CD4-positive, alpha-beta T cell (primary cell): ENCODE measurements around the gene TMEM8B. TPM values are rescaled to one million over a fixed set of nuclear protein-coding genes. Genes with fewer than 3 reads are reported as not detected.
A peak's percentile ranks its signal among the peaks of the same experiment; 100 is the strongest.

Experiments
- ATAC-seq: fragments of 200-7000 bp; cut with Tn5 transposase; one replicate; pipeline ENCODE4 v1.10.0; 2022; ENCODE audit warnings: mild to moderate bottlenecking; ENCODE audit not compliant: poor library complexity
- CTCF ChIA-PET: fragments of 350-600 bp; sonication (Branson Sonifier 250); formaldehyde crosslinking; loops from one replicate; lab custom pipeline; 2021; ENCODE audit warnings: antibody characterized with exemption, inconsistent platforms; lab: Charles Lee
- POLR2A ChIA-PET: fragments of 350-600 bp; sonication (Branson Sonifier 250); formaldehyde crosslinking; loops from one replicate; lab custom pipeline; 2021; ENCODE audit warnings: antibody characterized with exemption, inconsistent platforms; lab: Charles Lee
- DNase-seq, 14 experiments: peaks; one replicate each; pipeline ENCODE4 v3.0.0-alpha.2; 2013 to 2020; ENCODE audit warnings: mixed read lengths in 2 of 14
- H3K27ac ChIP-seq, 2 donors: one replicate each; pipeline versions ENCODE4 v1.5.1 to v1.7.0; 2013; ENCODE audit warnings: low read length in 2 of 2, low read depth in 1 of 2, mild to moderate bottlenecking in 1 of 2
- H3K27me3 ChIP-seq, 2 experiments: 1 replicate in 1 of 2; 2 replicates in 1 of 2; pipeline versions ENCODE4 v1.6.1 to v1.7.0; 2013; ENCODE audit warnings: low read length in 2 of 2, control low read depth in 1 of 2, mild to moderate bottlenecking in 1 of 2, moderate library complexity in 1 of 2; ENCODE audit not compliant: insufficient read depth in 2 of 2, control insufficient read depth in 1 of 2
- H3K36me3 ChIP-seq: one replicate; pipeline ENCODE4 v1.6.1; 2013; ENCODE audit warnings: low read length, control low read depth; ENCODE audit not compliant: insufficient read depth
- H3K4me1 ChIP-seq: one replicate; pipeline ENCODE4 v1.6.1; 2013; ENCODE audit warnings: low read length, control low read depth; ENCODE audit not compliant: insufficient read depth
- H3K4me3 ChIP-seq: one replicate; pipeline ENCODE4 v1.5.1; 2013; ENCODE audit warnings: mild to moderate bottlenecking, low read length, moderate library complexity
- H3K9me3 ChIP-seq, 2 experiments: 1 replicate in 1 of 2; 2 replicates in 1 of 2; pipeline versions ENCODE4 v1.6.1 to v1.7.0; 2013; ENCODE audit warnings: low read length in 2 of 2, mild to moderate bottlenecking in 2 of 2, control low read depth in 1 of 2, moderate library complexity in 1 of 2; ENCODE audit not compliant: control insufficient read depth in 1 of 2, insufficient read depth in 1 of 2
- H3K27ac Mint-ChIP-seq: one replicate; pipeline ENCODE4 v1.8.0; 2020; ENCODE audit warnings: mixed read lengths
- H3K27me3 Mint-ChIP-seq: one replicate; pipeline ENCODE4 v1.8.0; 2021; ENCODE audit warnings: mixed read lengths
- H3K36me3 Mint-ChIP-seq: one replicate; pipeline ENCODE4 v1.8.0; 2021; ENCODE audit warnings: low read depth, mixed read lengths
- H3K4me1 Mint-ChIP-seq: one replicate; pipeline ENCODE4 v1.8.0; 2021; ENCODE audit warnings: low read depth, mixed read lengths
- H3K4me3 Mint-ChIP-seq: one replicate; pipeline ENCODE4 v1.8.0; 2020; ENCODE audit warnings: mild to moderate bottlenecking, mixed read lengths
- H3K9me3 Mint-ChIP-seq: one replicate; pipeline ENCODE4 v1.8.0; 2020; ENCODE audit warnings: mixed read lengths
- CTCF ChIP-seq: fragments of 200-600 bp; IDR thresholded peaks from one replicate; pipeline ENCODE4 v1.8.0; 2022; ENCODE audit warnings: antibody characterized with exemption, mild to moderate bottlenecking
- intact Hi-C, 2 experiments: fragments of 100-400 bp; cut with DNase I in 1 of 2; cut with micrococcal nuclease in 1 of 2; formaldehyde crosslinking; loops; one replicate each; pipeline versions ENCODE4 v1.15.1 to v1.9.0; 2023 to 2025; cut with DNase I, micrococcal nuclease
- total RNA-seq, 174 experiments: library from RNA in 2 of 174; stranded (reverse) in 2 of 174; gene quantifications; one replicate each; pipeline ENCODE4 v1.2.3 and lab custom pipeline; 2021 to 2026

Gene TMEM8B
- total RNA-seq, 2 experiments from 2014 or later = 8.9 to 9.6 TPM

- POLR2A ChIA-PET = interaction anchor here (1.2 kb wide), 1 partner anchor 41 kb away, joined by 4 read pairs; no protein-coding TSS in a partner anchor
- no peaks in the 10 kb centered on the region for H3K27me3 Mint-ChIP-seq
These were observed 39.5 kb upstream of the TMEM8B start for GRCh38 chr9:35789541-35789940.

GRCh38 chr9:35790025-35790384 is 39.0 kb upstream of the TMEM8B start:
- Mint-ChIP-seq H3K36me3 (peaks cover 38% of the 10 kb centered on the region), H3K27me3 (no peaks in the 10 kb centered on the region), H3K4me1 (peaks cover 7% of the 10 kb centered on the region), H3K27ac (no peak overlapping the region), H3K4me3 (no peak overlapping the region), H3K9me3 (no peaks in the 10 kb centered on the region)
- Histone ChIP-seq H3K27me3 (no peaks in the 10 kb centered on the region), H3K9me3 (no peaks in the 10 kb centered on the region), H3K27ac (no peak overlapping the region), H3K4me3 (no peak overlapping the region), H3K36me3 (peaks cover 33% of the 10 kb centered on the region), H3K4me1 (peaks cover 5% of the 10 kb centered on the region)
- intact Hi-C loops = loop anchor here (1.0 to 5.0 kb wide), 5 partner anchors 35 to 233 kb away; no protein-coding TSS in a partner anchor
- ATAC-seq (no peak), DNase-seq (no peak)
- TF ChIP-seq CTCF = no peak
- ChIA-PET CTCF (interaction anchor here (0.6 to 3.5 kb wide), 17 partner anchors 12 to 145 kb away, joined by 3 to 32 read pairs (median 4); partner anchors contain the start of genes CREB3, FAM221B, GBA2 and RGP1), POLR2A (interaction anchor here (0.7 to 1.2 kb wide), 2 partner anchors 42 to 710 kb away, joined by 3 to 4 read pairs; partner anchors contain the start of gene FANCG)

More at GRCh38 chr9:35789541-35789940, 39.5 kb upstream of the TMEM8B start:
- no peak for ATAC-seq
- no peak for DNase-seq
- Histone ChIP-seq H3K27me3 (no peaks in the 10 kb centered on the region), H3K36me3 (peaks cover 33% of the 10 kb centered on the region), H3K4me1 (peaks cover 5% of the 10 kb centered on the region), H3K9me3 (no peaks in the 10 kb centered on the region), H3K27ac (no peak overlapping the region), H3K4me3 (no peak overlapping the region)
- TF ChIP-seq CTCF = no peak
- Mint-ChIP-seq H3K36me3 (peaks cover 38% of the 10 kb centered on the region), H3K4me1 (peaks cover 7% of the 10 kb centered on the region), H3K4me3 (no peak overlapping the region), H3K27ac (no peak overlapping the region), H3K9me3 (no peaks in the 10 kb centered on the region)
- CTCF ChIA-PET = interaction anchor here (0.6 to 3.5 kb wide), 17 partner anchors 12 to 145 kb away, joined by 3 to 32 read pairs (median 4); partner anchors contain the start of genes CREB3, FAM221B, GBA2 and RGP1
- intact Hi-C loops = no loop called here

- Mint-ChIP-seq H3K27me3 (no peaks in the 10 kb centered on the region), H3K27ac (no peak overlapping the region), H3K36me3 (peaks cover 39% of the 10 kb centered on the region), H3K9me3 (no peaks in the 10 kb centered on the region), H3K4me1 (peaks cover 7% of the 10 kb centered on the region), H3K4me3 (no peak overlapping the region)
- Histone ChIP-seq H3K4me1 (peaks cover 5% of the 10 kb centered on the region), H3K36me3 (peaks cover 29% of the 10 kb centered on the region), H3K9me3 (no peaks in the 10 kb centered on the region), H3K4me3 (no peak overlapping the region), H3K27ac (no peak overlapping the region), H3K27me3 (no peaks in the 10 kb centered on the region)
- CTCF ChIA-PET = interaction anchor here (0.6 to 3.5 kb wide), 18 partner anchors 13 to 146 kb away, joined by 3 to 32 read pairs (median 4); partner anchors contain the start of genes CREB3, FAM221B, GBA2 and RGP1
- intact Hi-C loops = loop anchor here (1.0 to 5.0 kb wide), 5 partner anchors 35 to 233 kb away; no protein-coding TSS in a partner anchor
- ATAC-seq = peak; percentile 97
- peak; percentile 32 to 84 (median 44) for DNase-seq
- TF ChIP-seq CTCF = peak; percentile 89
- POLR2A ChIA-PET = interaction anchor here (0.7 to 1.2 kb wide), 2 partner anchors 42 to 711 kb away, joined by 3 to 4 read pairs; partner anchors contain the start of gene FANCG
These were observed 38.4 kb upstream of the TMEM8B start for GRCh38 chr9:35790385-35791296.
